Stimulated activated CD8-positive, alpha-beta memory T cell treated with anti-CD3 and anti-CD28 coated beads, Interleukin-12 subunit alpha, Interleukin-12 subunit beta, amount 100 ng/mL, for 24 hours (primary cell): ENCODE measurements around the gene DOCK2.

Experiments
- DNase-seq: peaks from one replicate; pipeline ENCODE4 v3.0.0-alpha.2; 2020; ENCODE audit errors: extremely low read depth

DOCK2 gene

DNA sequence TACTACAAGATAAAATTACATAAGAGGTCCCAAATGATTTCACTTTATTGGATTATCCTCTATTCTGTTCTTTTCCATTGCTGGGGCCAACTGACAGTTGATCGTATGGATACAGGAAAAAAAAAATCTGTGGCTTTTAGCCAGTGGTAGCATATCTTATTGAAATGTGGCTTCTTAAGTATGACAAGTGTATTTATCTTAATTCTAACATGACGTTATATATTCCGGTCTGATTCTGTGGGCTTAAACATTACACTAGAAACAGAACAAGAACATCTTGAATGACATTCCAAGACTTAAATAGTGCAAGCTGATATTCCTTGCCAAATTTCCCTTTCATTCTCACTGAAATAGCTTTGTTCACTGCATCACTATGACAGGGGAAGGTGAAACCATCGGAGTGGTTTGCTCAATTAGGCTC, 225.3 kb downstream of the DOCK2 start:
- DNase-seq, result no peak

GRCh38 chr5:169864483-169864882, 227.4 kb downstream of the DOCK2 start:
- DNase-seq, result no peak

GRCh38 chr5:169867347-169867746, 230.3 kb downstream of the DOCK2 start:
- no peak for DNase-seq

DNA sequence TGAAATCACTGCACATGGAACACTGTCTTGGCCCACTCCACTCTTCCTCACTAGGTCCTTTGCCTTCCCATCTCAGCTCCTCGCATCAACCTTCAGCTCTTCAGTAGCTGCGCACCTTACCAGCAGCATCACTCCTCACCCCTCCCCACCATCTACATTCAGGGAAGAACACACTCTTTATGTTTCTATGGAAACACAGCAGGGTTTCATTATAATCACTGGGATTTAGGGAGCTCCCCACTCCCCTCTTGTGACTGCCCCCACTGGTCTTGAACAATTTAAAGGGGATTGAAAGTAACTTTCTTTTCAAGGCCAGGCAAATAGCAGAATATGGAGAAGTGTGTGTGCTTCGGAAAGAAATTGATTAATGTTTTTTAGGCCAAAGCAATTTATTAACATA, 232.0 kb downstream of the DOCK2 start:
- no peak for DNase-seq

DNA sequence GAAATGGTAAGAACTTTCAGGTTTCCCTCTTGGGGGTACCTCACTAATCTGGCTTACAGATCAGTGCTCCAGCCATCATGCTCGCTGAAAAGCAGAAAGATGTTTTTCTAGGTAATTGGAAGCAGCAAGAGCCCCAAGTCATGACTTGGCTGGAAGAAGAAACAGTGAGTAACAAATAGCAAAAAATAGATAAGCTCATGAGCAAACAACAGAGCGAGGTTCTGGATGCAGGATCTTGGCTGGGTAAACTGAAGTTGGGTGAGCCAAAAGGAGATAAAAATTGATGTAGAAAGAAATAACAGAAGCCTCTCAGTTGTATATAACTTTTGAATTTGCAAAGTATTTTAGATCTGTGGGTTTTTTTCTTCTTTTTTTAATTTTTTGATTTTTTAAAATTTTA, 233.1 kb downstream of the DOCK2 start:
- no peak for DNase-seq

GRCh38 chr5:169871826-169872490, 234.9 kb downstream of the DOCK2 start:
- no peak for DNase-seq

GRCh38 chr5:169873642-169874041, 236.6 kb downstream of the DOCK2 start:
- DNase-seq, result no peak

DNA sequence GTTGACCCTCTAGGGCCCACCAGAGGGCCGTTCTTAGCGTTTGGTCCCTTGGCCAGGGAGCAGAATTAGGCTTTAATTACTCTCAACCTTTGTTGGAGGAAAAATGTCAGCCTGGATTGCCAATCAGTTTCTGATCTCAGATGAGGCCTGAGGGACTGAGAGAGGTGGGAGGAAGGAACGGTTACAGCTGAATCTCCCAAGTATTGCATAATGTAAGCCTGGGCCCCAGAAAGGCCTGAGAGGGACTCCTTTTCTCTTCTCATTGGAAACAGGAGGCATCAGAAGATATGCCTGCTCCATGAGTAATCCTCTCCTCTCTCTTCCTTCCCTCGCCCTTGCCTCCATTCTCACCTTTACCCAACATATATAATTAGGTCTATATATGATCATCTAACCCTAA, 237.5 kb downstream of the DOCK2 start:
- DNase-seq, result no peak

GRCh38 chr5:169875091-169875728, 238.1 kb downstream of the DOCK2 start:
- DNase-seq, result no peak

DNA sequence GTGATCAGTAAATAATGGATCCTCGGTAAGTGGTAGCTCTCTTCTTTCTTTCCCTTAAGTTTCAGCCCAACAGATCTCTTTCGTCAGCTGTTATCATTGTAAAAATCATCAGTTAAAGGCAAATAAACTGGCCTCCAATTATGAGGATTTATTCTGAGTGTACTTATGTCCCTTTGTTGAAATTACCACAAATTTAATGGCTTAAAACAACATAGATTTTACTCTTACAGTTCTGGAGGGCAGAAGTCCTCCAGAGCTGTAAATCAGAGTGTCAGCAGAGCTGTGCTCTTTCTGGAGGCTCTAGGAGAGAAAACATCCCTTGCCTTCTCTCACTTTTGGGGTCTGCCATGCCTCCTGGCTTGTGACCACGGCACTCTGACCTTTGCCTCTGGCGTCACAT, 238.7 kb downstream of the DOCK2 start:
- no peak for DNase-seq

DNA sequence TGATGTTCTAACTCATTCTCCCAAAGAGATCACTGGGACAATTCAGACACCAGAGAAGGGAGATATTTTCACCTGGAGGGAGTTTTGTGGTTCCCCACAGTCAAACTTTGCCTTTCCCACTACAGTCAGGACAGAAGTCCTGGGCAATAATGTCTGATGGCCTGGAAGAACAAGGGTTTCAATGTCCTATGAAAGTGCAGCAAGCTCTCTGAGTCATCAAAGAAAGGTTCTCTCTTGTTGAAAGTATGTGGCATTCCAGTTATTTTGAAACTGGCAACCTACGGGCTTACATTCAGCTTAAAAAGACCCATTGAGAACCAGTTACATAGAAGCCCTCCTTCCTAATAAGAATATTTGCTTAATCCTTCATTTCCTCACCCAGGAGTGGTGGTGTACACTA, 239.3 kb downstream of the DOCK2 start:
- no peak for DNase-seq

DNA sequence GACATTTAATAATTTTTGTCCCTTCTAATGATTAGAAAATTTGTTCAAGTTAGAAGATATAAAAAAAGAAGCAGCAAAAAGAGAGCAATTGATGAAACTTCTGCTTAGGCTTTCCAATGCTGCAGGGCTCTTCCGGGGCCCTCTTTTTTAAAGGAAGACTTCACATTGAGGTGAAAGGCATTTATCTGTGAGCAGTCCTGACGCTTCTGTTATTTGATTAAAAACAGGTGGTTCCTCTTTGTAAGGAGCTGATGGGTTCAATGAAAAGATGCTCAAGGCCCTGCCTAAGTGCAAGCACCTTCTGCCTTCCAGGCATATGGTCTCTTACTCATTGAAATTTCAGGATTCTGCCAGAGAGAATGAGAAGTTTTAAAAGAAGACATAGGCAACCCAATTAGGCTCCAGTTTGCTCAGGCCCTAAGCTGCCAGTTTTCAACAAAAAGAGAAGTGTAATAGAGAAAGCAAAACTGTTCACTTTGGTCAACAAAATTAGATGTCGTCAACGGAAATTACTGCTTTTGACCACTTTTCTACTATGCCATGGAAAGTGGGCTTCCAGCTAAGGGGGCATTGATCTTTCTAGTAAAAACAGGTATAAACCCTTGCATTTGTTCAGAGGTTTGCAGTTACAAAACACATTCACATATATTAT, 243.1 kb downstream of the DOCK2 start:
- no peak for DNase-seq

DNA sequence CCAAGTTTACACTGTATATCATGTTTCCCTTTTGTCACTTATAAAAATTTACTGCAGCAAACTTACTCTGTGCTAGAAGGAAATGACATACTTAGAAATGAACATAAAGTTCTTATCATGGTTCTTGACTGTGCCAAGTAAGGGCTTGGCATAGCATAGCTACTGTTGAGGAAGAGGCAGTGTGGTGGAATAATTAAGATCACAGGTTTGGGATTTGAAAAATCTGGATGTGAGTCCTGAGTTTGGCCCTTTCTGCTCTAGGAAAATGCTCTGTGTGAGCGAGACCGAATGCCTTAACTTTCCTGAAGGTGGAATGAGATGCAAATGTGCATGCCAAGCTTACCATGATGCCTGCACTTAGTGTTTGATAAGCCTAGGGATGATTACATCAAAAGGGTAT, 243.7 kb downstream of the DOCK2 start:
- no peak for DNase-seq

GRCh38 chr5:169881702-169882303, 244.7 kb downstream of the DOCK2 start:
- DNase-seq, result no peak

GRCh38 chr5:169886033-169886432, 249.0 kb downstream of the DOCK2 start:
- DNase-seq, result no peak

DNA sequence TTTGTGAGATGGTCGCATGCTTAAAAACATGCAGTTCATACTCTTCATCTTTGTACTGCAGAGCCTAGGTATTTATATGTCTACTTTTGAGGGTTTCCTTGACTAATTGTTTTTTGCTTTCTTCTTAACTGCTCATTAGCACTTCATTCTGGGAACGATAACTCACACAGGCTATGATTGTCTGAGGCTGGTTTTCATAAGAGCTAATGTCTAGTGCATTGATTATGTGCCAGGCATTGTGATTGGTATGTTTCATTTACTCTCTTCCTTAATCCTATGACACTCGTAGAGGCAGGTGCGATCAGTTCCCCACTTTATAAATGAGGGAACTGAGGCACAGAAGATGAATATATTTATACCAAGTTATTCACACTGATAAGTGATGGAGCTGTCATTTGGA, 249.6 kb downstream of the DOCK2 start:
- no peak for DNase-seq

- no peak for DNase-seq
Measured at GRCh38 chr5:169889572-169889971, 252.5 kb downstream of the DOCK2 start.

DNA sequence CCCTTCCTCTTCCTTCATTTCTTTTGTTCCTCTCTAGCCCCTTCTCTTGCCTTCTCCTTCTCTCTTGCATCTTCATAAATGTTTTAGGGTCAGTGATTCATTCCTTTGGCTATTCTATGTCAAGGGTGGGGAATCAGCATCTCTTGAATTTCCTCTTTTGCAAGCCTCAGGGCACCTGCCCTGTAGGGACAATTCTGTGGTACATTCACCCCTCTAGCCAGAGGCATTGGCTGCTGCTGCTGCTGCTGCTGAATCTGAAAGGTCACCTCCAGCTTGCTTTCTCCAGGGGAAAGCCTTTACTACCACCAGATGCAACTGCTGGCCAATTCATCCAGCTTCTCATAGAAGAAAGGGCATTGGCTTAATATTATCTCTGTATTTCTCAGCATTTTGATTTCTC, 255.9 kb downstream of the DOCK2 start:
- DNase-seq, result no peak

GRCh38 chr5:169893571-169893970, 256.5 kb downstream of the DOCK2 start:
- no peak for DNase-seq

GRCh38 chr5:169895926-169896325, 258.9 kb downstream of the DOCK2 start:
- DNase-seq, result no peak

GRCh38 chr5:169897481-169897880, 260.4 kb downstream of the DOCK2 start:
- no peak for DNase-seq

GRCh38 chr5:169901896-169902295, 264.8 kb downstream of the DOCK2 start:
- DNase-seq, result no peak

DNA sequence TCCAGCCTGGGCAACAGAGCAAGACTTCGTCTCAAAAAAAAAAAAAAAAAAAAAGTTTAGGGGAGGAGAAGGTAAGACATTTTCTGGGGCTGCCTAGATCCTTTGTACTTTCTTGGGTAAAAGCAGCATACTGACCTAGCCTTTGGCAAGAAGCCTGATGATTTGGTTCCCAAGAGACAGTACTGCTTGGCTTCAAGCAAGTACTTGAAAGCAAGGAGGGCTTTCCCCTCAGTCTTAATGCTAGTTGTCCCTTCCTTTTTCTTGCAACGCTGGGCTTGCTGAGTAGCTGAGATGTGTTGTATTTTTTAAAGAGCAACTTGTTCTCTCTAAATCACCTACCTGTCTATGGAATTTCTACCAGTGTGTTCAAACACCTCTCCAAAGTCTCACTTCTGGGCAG, 267.0 kb downstream of the DOCK2 start:
- no peak for DNase-seq
